Cardiac muscle cell (in vitro differentiated cells and primary cell): ENCODE measurements around the gene SOST. TPM values are rescaled to one million over a fixed set of nuclear protein-coding genes. Genes with fewer than 3 reads are reported as not detected.
A peak's percentile ranks its signal among the peaks of the same experiment; 100 is the strongest.

Experiments
- DNase-seq, 2 donors: peaks; one replicate each; pipeline versions ENCODE4 v3.0.0 to v3.0.0-alpha.2; 2010 to 2017; ENCODE audit warnings: low read depth in 1 of 2, low spot score in 1 of 2
- H3K27ac ChIP-seq: fragments of 200-600 bp; sonication (generic); 2 replicates; pipeline ENCODE4 v1.5.1; 2016
- H3K27me3 ChIP-seq: fragments of 200-600 bp; sonication (generic); 2 replicates; pipeline ENCODE4 v1.6.0; 2016; ENCODE audit warnings: control low read depth
- H3K36me3 ChIP-seq: fragments of 200-600 bp; sonication (generic); 2 replicates; pipeline ENCODE4 v1.5.1; 2016; ENCODE audit warnings: control low read depth
- H3K4me1 ChIP-seq: fragments of 200-600 bp; sonication (generic); 2 replicates; pipeline ENCODE4 v1.8.1; 2017; ENCODE audit warnings: low read depth, mild to moderate bottlenecking, mixed run types
- H3K4me3 ChIP-seq: fragments of 200-600 bp; sonication (generic); 2 replicates; pipeline ENCODE4 v1.5.1; 2016; ENCODE audit warnings: mild to moderate bottlenecking
- H3K9me3 ChIP-seq: fragments of 200-600 bp; sonication (generic); 2 replicates; pipeline ENCODE4 v1.5.1; 2017; ENCODE audit warnings: low read depth, mild to moderate bottlenecking, control low read depth
- CTCF ChIP-seq: IDR thresholded peaks from 2 replicates; pipeline ENCODE4 v1.5.1; 2012; ENCODE audit warnings: low read depth, mild to moderate bottlenecking, low read length
- polyA plus RNA-seq: library from polyadenylated mRNA; unstranded; fragments of >200 nt; fragmentation: Nextera tagmentation; extraction: Ambion mirVana; gene quantifications from 2 replicates; pipeline ENCODE4 v1.2.1, GENCODE V29; 2016
- total RNA-seq: library from RNA; depleted of rRNA; stranded (reverse); fragments of >200 nt; gene quantifications from 2 replicates; pipeline ENCODE4 v1.2.3, GENCODE V29; 2016

The SOST gene
- total and polyA plus RNA-seq, 2 experiments from 2014 or later = 0.10 to 3.2 TPM

GRCh38 chr17:43713494-43714162 lies 45.0 kb downstream of the SOST start:
- Histone ChIP-seq H3K4me1 (peaks cover 8% of the 10 kb centered on the region), H3K9me3 (no peaks in the 10 kb centered on the region), H3K4me3 (peak overlapping the region; percentile 44), H3K27ac (no peak overlapping the region), H3K36me3 (no peaks in the 10 kb centered on the region), H3K27me3 (peaks cover 31% of the 10 kb centered on the region)
- no peak for TF ChIP-seq CTCF
- peak; percentile 37 to 48 for DNase-seq

- no peaks in the 10 kb centered on the region for H3K36me3 ChIP-seq
Measured at GRCh38 chr17:43712397-43712796, 46.2 kb downstream of the SOST start.

GRCh38 chr17:43710101-43710500 lies 48.5 kb downstream of the SOST start:
- Histone ChIP-seq H3K4me1 (no peaks in the 10 kb centered on the region), H3K27me3 (peaks cover 29% of the 10 kb centered on the region), H3K36me3 (no peaks in the 10 kb centered on the region), H3K9me3 (no peaks in the 10 kb centered on the region), H3K27ac (no peak overlapping the region), H3K4me3 (no peak overlapping the region)
- TF ChIP-seq CTCF = no peak
- DNase-seq = no peak

More at GRCh38 chr17:43712397-43712796, 46.2 kb downstream of the SOST start:
- no peak overlapping the region for H3K27ac ChIP-seq
- no peaks in the 10 kb centered on the region for H3K9me3 ChIP-seq
- no peak for DNase-seq
- no peaks in the 10 kb centered on the region for H3K4me1 ChIP-seq
- TF ChIP-seq CTCF = no peak
- no peak overlapping the region for H3K4me3 ChIP-seq
- H3K27me3 ChIP-seq = peaks cover 31% of the 10 kb centered on the region

GRCh38 chr17:43709210-43709609 lies 49.4 kb downstream of the SOST start:
- Histone ChIP-seq H3K27me3 (peaks cover 21% of the 10 kb centered on the region), H3K27ac (no peak overlapping the region), H3K4me3 (no peak overlapping the region), H3K4me1 (no peaks in the 10 kb centered on the region), H3K9me3 (no peaks in the 10 kb centered on the region), H3K36me3 (no peaks in the 10 kb centered on the region)
- no peak for DNase-seq
- no peak for TF ChIP-seq CTCF

- Histone ChIP-seq H3K27me3 (peaks cover under 1% of the 10 kb centered on the region), H3K27ac (no peak overlapping the region), H3K36me3 (no peaks in the 10 kb centered on the region), H3K4me1 (no peaks in the 10 kb centered on the region), H3K4me3 (no peak overlapping the region), H3K9me3 (no peaks in the 10 kb centered on the region)
- no peak for TF ChIP-seq CTCF
- no peak for DNase-seq
Measured at GRCh38 chr17:43707184-43707583, 51.4 kb downstream of the SOST start.
